ENCODE results near the gene NMUR1.
A peak's percentile ranks its signal among the peaks of the same experiment; 100 is the strongest.
"Not testable (repeated sequence)": the region's sequence is repeated elsewhere in the genome, so short reads cannot be mapped to it uniquely, and the experiment has no call there.

NMUR1 gene

GRCh38 chr2:231557571-231558217 lies 27.4 kb upstream of the NMUR1 start:
- no peak overlapping the region for H3K4me3 ChIP-seq (replicated peaks; ENCODE audit: low read depth, low read length)
- DNase-seq (ENCODE audit: low read depth): peak; percentile 93
- TF ChIP-seq CTCF (IDR thresholded peaks at IDR 0.05; ENCODE audit: low read length, missing control alignments): peak; percentile 82

GRCh38 chr2:231556981-231557380 lies 26.7 kb upstream of the NMUR1 start:
- no peak overlapping the region for H3K4me3 ChIP-seq (replicated peaks; ENCODE audit: low read depth, low read length)
- TF ChIP-seq CTCF (IDR thresholded peaks at IDR 0.05; ENCODE audit: low read length, missing control alignments): no peak
- no peak for DNase-seq (ENCODE audit: low read depth)

GRCh38 chr2:231556496-231556895 lies 26.3 kb upstream of the NMUR1 start:
- DNase-seq (ENCODE audit: low read depth); H3K4me3 ChIP-seq (replicated peaks; ENCODE audit: low read depth, low read length): not testable (repeated sequence)

- no peak for TF ChIP-seq CTCF (IDR thresholded peaks at IDR 0.05; ENCODE audit: low read length, missing control alignments)
- peak; percentile 89 for DNase-seq (ENCODE audit: low read depth)
- peak overlapping the region; percentile 9 for H3K4me3 ChIP-seq (replicated peaks; ENCODE audit: low read depth, low read length)
Measured at GRCh38 chr2:231554748-231555545, 24.7 kb upstream of the NMUR1 start.

GRCh38 chr2:231554327-231554726 lies 24.1 kb upstream of the NMUR1 start:
- H3K4me3 ChIP-seq (replicated peaks; ENCODE audit: low read depth, low read length): peak overlapping the region; percentile 9
- no peak for TF ChIP-seq CTCF (IDR thresholded peaks at IDR 0.05; ENCODE audit: low read length, missing control alignments)
- DNase-seq (ENCODE audit: low read depth): no peak

- H3K4me3 ChIP-seq (replicated peaks; ENCODE audit: low read depth, low read length): no peak overlapping the region
- TF ChIP-seq CTCF (IDR thresholded peaks at IDR 0.05; ENCODE audit: low read length, missing control alignments): no peak
- DNase-seq (ENCODE audit: low read depth): no peak
Measured at GRCh38 chr2:231552752-231553151, 22.5 kb upstream of the NMUR1 start.

- DNase-seq (ENCODE audit: low read depth): no peak
- TF ChIP-seq CTCF (IDR thresholded peaks at IDR 0.05; ENCODE audit: low read length, missing control alignments): no peak
- no peak overlapping the region for H3K4me3 ChIP-seq (replicated peaks; ENCODE audit: low read depth, low read length)
Measured at GRCh38 chr2:231549446-231550239, 19.4 kb upstream of the NMUR1 start.
